ENCODE results near the gene NUTM2F. TPM values are rescaled to one million over a fixed set of nuclear protein-coding genes. Genes with fewer than 3 reads are reported as not detected.
"Not testable (repeated sequence)": the region's sequence is repeated elsewhere in the genome, so short reads cannot be mapped to it uniquely, and the experiment has no call there.

NUTM2F gene, protein sequence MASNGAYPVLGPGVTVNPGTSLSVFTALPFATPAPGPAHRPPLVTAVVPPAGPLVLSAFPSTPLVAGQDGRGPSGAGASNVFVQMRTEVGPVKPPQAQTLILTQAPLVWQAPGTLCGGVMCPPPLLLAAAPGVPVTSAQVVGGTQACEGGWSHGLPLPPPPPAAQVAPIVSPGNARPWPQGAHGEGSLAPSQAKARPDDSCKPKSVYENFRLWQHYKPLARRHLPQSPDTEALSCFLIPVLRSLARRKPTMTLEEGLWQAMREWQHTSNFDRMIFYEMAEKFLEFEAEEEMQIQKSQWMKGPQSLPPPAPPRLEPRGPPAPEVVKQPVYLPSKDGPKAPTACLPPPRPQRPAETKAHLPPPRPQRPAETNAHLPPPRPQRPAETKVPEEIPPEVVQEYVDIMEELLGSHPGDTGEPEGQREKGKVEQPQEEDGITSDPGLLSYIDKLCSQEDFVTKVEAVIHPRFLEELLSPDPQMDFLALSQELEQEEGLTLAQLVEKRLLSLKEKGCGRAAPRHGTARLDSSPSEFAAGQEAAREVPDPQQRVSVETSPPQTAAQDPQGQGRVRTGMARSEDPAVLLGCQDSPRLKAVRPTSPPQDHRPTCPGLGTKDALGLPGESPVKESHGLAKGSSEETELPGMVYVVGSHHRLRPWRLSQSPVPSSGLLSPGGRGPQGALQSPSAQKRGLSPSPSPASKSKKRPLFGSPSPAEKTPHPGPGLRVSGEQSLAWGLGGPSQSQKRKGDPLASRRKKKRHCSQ
- polyA plus RNA-seq (ENCODE audit: insufficient read length in 3 of 3) = not detected

DNA sequence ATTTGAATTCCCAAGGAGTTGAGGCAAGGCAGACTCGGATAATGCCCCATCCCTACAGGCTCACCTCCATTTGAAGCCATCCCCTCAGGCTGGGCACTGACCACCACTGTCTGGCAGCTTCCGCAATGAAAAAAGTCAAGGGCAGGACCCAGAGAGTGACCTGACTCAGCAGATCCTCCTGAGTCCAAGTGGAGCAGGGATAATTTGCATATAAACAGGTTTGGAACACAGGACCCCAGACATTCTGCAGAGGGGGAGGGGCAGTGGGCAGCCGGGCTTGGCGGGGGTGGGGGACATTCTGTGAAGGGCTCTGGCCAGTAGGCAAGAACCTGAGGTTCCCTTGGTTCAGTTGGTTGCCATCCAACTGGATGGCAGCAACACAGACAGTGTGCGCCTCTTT, at the start of gene NUTM2F:
Gene NUTM2F, minus strand, starts transcription at position 101 of the 400 bp plus-strand sequence. Its CDS starts 21 bp downstream, at position 80.
- DNase-seq (ENCODE audit: low read depth in 3 of 3, low spot score in 2 of 3) = not testable (repeated sequence)

DNA sequence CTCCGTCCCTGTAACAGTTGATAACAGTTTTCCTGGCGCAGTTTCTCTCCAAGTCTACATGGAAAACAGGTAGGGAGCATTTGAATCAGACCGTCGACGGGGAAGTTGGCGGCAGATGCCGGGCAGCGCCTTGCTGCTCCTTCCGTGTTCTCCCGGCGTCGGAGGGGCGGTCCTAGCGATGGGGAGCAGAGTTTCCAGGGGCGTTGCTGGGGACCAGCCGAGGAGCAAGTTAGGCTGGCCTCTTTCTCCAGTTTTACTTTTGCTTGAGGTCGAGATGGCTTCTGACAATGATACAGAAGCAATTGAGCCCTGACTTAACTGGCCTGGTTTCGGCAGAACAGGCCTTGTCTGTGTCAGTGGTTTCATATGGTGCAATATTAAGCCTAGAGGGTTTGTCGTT, 46.8 kb upstream of the NUTM2F start:
- DNase-seq (ENCODE audit: low read depth in 3 of 3, low spot score in 2 of 3) = not testable (repeated sequence)

DNA sequence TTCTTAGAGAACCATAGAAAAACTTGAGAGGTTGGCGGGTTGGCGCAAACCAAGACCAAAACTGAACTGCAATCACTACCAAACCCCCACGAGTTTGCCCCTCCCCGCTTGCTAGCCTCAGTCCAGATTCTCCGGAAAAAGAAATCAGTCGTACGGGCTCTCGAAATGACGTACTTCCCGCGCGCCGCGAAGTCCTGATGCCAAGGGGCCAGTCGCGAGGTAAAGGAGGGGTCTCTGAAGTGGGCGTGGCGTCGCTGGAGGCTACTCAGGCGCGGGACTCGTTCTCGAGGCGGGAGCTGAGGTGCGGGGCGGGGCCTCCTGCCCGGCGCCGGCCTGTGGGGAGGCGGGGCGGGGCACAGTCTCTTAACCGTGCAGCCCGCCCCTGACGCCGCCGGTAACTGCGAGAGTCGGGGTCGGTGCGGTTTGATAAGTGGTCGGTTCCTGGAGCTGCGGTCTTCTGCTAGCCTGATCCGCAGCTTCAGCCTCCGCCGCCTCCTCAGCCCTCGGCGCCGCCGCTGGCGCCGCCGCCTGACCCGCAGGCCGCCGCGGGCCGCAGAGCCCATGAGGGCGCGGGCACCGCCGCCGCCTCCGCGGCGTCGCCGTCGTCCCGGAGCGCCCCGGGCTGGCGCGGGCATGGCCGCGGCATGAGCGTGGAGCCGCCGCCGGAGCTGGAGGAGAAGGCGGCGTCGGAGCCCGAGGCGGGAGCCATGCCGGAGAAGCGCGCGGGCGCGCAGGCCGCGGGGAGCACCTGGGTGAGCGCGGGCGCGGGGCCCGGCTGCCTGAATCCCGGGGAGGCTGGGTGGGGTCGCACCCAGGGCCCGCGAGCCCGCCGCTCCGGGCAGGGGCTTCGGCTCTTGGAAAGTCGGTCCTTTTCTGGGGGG, 46.0 kb upstream of the NUTM2F start:
- peak; percentile 57 to 76 (median 67) for DNase-seq (ENCODE audit: low read depth in 3 of 3, low spot score in 2 of 3)

DNA sequence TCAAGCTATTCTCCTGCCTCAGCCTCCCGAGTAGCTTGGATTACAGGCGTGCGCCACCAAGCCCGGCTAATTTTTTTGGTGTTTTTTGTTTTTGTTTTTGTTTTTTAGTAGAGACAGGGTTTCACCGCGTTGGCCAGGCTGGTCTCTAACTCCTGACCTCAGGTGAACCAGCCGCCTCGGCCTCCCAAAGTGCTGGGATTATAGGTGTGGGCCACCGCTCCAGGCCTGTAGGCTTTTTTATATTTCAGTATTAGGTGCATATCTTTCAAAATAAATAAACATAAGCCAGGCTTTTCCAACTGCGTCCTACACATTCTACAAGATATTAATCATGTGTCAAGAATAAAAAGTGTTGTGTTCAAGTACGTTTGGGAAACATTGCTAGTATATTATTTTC, 45.3 kb upstream of the NUTM2F start:
- not testable (repeated sequence) for DNase-seq (ENCODE audit: low read depth in 3 of 3, low spot score in 2 of 3)

DNA sequence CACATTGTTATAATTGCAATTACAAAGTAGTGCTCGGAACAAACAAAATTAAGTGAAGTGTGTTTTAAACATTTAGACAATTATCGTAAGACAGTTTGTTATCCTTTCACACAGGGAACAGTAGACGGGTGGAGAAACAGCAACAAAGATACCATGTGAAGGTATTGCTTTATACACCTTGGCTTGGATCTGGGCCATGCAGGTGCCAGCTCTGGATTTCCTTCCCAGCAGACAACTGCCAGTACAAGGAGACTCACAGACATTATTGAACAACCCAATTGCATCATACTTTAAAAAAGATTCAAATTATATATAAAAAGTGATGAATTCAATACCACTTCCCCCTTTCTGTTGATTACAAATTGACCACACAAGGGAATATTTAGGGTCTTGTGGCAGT, 41.8 kb upstream of the NUTM2F start:
- DNase-seq (ENCODE audit: low read depth in 3 of 3, low spot score in 2 of 3) = not testable (repeated sequence)

DNA sequence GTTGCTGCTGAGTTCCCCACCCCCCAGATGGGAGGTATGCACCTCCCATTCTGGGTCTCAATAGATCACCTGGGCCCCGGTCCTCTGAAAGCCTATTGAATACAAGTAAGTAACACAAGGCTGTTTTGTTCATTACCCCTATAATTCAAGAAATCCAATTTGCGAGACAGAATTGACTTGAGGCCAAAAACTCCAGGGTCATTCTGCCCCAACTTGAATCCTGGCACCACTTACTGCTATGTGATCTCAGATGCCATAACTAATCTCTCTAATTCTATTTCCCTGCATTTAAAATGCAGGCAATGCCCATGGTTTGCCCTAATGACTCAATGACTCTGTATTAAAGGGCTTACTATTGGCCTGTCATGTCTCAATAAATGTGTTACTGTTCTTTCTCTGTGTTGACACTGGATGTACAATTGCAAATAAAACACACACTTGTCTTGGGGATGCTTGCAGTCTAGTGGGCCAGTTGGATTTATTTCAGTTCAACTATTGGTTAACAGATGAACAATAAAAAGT, 35.7 kb upstream of the NUTM2F start:
- not testable (repeated sequence) for DNase-seq (ENCODE audit: low read depth in 3 of 3, low spot score in 2 of 3)

DNA sequence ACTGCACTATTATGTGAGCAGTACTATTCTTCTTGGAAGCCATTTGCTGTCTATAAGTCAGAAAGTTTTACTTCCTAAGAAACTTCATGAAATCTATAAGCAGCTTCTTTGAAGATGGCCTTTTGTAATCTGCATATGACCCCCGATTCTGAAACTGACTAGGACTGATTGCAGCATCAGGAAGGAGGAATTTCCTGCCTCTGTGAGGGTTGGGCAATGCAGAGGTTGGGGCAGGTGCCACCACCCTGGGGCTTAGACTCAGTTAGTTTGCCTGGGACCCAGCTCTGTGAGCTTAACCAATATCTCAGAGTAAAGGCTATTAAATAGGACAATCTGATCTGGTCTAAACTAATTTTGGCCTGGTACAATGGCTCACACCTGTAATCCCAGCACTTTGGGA, 28.7 kb upstream of the NUTM2F start:
- DNase-seq (ENCODE audit: low read depth in 3 of 3, low spot score in 2 of 3) = not testable (repeated sequence)

DNA sequence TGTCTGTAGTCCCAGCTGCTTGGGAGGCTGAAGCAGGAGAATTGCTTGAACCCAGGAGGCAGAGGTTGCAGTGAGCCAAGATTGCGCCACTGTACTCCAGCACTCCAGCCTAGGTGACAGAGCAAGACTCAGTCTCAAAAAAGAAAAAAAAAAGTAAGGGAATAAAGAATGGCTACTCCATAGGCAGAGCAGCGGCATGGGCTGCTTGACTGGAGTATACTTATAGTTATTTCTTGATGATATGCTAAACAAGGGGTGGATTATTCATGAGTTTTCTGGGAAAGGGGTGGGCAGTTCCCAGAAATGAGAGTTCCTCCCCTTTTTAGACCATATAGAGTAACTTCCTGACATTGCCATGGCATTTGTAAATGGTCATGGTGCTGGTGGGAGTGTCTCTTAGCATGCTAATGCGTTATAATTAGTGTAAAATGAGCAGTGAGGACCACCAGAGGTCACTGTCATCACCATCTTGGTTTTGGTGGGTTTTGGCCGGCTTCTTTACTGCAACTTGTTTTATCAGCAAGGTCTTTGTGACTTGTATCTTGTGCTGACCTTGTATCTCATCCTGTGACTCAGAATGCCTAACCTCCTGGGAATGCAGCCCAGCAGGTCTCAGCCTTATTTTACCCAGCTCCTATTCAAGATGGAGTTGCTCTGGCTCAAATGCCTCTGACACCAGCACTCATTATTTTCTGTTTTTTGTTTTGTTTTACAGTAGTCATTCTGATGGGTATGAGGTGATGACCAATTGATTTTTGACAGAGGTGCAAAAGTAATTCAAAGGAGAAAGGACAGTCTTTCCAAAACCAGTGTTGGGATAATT, 23.7 kb upstream of the NUTM2F start:
- DNase-seq (ENCODE audit: low read depth in 3 of 3, low spot score in 2 of 3) = not testable (repeated sequence)

DNA sequence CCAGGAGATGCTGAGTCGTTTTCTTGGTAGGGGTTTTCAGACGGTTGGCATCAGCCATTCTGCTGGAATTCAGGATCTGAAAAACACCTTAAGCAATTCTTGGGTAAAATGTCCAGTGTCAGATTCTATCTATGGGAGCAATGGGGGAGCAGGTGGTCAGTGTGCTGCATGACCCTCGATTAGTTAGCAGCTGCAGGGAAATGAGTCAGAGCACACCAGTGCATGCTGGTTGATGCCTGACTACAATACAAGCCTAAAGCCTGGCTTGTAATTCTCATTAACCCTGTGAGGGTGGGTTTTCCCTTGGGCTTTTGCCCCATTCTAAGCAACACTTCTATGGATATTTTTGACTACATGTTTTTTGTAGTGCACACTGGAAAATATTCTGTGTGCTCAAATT, 20.3 kb upstream of the NUTM2F start:
- not testable (repeated sequence) for DNase-seq (ENCODE audit: low read depth in 3 of 3, low spot score in 2 of 3)

DNA sequence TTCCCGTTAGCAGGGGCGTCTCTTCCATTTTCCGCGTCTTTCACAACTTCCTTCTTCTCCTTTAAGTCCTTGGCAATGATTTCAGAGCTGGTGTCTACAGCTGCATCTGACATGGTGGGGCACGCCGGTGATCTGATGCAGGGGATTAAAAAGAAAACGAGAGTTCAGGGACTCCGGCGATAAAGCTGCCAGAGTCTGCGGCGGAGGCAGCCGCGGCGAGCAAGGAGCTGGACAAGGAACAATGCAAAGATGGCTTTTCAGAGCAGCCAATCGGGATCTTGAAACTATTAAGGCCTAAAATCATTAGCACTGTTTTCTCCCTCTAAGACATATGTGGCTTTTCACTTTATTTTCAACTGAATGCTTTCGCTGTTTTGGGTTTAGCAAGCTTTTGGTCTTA, 19.0 kb upstream of the NUTM2F start:
- DNase-seq (ENCODE audit: low read depth in 3 of 3, low spot score in 2 of 3) = not testable (repeated sequence)

DNA sequence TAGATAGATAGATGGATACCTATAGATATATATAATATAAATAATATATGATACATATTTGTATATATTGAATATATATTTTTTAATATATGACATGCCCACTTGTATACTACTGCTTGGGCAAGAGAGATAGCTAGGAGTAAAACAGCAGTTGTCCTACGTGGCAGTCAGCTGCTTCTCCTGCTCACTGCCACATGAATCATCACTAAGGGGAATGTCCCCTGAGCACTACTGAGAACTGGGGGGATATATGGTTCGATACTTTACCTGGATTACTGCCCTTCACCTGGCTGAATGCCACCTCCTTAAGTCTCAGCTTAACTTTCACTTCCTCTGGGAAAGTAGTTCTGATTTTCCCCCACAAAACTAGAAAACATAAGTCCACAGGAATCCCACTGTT, 13.3 kb upstream of the NUTM2F start:
- not testable (repeated sequence) for DNase-seq (ENCODE audit: low read depth in 3 of 3, low spot score in 2 of 3)

DNA sequence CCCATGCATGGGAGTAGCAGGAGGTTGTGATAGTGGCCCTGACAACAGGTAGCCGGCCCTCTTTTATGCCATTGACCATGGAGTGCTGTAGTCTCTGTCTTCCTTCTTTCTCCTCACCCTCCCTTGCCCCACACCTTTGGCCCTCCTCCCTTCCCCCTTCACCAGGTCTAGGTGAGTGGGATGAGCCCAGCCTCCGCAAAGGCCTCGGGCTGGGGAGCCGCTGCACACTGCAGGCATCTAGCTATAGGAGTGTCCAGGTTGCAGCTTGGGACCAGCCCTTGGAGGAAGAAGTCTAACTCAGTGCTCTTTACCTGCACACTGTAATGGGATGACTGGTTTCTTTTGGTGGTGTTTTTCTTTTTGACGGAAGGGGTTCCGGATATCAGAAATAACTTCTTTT, 12.3 kb upstream of the NUTM2F start:
- not testable (repeated sequence) for DNase-seq (ENCODE audit: low read depth in 3 of 3, low spot score in 2 of 3)

DNA sequence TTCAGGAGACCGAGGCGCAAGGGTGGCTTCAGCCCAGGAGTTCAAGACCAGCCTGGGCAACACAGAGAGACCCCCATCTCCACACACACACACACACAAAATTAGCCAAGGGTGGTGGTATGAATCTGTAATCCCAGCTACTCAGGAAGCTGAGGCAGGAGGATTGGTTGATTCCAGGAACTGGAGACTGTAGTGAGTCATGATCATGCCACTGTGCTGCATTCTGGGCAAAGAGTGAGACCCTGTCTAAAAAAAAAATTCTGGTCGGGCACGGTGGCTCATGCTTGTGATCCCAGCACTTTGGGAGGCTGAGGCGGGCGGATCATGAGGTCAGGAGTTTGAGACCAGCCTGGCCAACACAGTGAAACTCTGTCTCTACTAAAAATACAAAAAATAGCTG, 11.2 kb upstream of the NUTM2F start:
- DNase-seq (ENCODE audit: low read depth in 3 of 3, low spot score in 2 of 3) = not testable (repeated sequence)

DNA sequence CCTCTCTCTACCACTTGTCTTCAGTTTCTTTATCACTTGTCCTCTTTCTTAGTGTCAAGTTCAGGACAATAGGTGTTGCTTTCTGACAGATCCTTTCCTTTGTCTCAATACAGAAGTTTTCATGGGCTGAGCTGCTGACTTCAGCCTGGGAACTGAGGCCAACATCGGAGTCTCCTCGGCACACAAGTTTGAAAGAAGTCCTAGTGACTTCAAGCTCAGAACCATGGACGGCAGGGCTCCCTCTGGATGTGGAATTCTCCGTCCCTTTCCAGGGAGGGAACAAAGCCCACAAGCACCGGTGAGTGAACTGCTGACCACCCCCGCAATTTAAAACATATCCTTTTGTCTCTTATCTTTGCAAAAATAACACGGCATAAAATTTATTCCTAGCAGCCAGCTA, 10.3 kb upstream of the NUTM2F start:
- not testable (repeated sequence) for DNase-seq (ENCODE audit: low read depth in 3 of 3, low spot score in 2 of 3)

DNA sequence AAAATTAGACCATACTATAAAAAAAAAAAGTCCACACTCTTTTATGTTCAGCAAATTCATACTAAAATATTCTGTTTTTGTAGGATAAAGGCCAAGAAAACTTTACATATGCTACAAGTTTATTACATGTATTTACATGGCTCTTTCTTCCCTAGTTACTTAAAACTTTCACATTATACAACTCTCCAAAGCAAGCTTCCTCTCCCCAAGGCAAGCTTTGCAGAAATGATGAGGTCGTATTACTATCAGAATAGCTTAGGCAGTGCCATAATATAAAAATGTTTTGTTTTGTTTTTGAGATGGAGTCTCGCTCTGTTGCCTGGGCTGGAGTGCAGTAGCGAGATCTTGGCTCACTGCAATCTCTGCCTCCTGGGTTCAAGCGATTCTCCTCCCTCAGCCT, 8.0 kb upstream of the NUTM2F start:
- DNase-seq (ENCODE audit: low read depth in 3 of 3, low spot score in 2 of 3) = not testable (repeated sequence)

DNA sequence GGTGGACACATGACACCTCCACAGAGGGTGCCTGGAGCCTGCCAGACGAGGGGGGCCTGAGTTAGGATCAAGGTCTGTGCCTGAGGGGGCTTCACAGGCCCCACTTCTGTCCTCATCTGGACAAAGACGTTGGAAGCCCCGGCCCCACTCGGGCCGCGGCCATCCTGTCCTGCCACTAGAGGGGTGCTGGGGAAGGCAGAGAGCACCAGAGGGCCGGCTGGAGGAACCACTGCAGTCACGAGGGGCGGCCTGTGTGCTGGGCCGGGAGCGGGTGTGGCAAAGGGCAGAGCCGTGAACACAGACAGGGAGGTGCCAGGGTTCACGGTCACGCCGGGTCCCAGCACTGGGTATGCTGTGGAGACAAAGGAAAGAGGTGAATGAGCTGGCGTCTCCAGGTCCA, 2.9 kb downstream of the NUTM2F start:
- not testable (repeated sequence) for DNase-seq (ENCODE audit: low read depth in 3 of 3, low spot score in 2 of 3)

DNA sequence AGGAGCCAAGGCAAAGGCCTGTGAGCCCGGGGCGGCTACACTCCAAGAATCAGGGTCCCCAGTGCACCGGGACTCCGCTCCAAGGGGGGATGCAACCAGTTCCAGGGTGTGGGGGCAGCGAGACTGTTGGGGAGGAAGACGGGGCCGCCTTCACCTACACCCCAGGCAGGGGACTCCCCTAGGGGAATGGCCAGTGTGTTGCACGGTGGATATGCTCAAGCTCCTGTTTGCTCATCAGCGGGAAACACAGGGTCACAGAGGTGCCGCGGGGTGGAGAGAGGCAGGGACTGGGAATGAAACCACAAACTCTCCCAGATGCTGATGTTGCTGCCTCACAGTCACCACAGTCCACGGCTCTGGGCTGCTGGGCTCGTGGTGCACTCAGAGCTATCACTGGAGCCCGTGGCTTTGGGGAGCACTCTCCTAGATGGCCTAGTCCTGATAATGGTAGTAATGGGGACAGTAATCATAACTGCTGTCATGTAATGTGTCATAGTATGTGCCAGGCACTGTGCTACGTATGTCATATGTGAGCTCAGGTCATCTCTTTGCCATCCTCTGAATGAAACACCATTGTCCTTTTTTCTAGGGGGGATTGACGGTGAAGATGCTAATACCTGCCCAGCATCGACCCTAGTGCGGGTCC, 5.2 kb downstream of the NUTM2F start:
- not testable (repeated sequence) for DNase-seq (ENCODE audit: low read depth in 3 of 3, low spot score in 2 of 3)

DNA sequence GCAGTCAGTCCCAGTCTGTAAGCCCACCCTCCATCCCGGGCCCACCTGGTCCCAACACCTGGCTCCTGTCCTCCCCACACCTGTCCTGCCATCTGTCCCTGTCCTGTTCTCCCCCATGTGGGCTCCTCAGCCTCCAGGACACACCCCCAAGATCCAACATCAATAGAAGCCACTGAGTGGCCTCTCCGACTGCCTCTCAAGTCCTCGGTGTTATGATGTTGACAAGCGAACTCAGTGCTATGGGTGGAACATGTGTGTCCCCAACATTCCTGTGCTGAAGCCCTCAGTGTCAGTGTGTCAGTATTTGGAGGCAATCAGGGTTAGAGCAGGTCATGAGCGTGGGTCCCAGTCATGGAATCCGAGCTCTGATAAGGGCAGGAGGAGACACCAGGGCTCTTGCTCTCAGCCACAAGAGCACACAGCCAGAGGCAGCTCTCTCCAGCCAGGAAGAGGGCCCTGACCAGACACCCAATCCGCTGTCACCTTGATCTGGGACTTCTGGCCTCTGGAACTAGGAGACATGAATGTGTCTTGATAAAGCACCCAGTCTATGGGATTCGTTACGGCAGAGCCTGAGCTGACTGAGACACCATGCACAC, 6.0 kb downstream of the NUTM2F start:
- not testable (repeated sequence) for DNase-seq (ENCODE audit: low read depth in 3 of 3, low spot score in 2 of 3)
